Fibroblast of the aortic adventitia (primary cell): Measurements from ENCODE around the gene TARP.

Source experiments
- DNase-seq: peaks from one replicate; pipeline ENCODE4 v3.0.0-alpha.2; 2010; ENCODE audit warnings: low read depth
- H3K4me3 ChIP-seq: 2 replicates; pipeline ENCODE4 v1.5.1; 2011; ENCODE audit warnings: low read depth, mild to moderate bottlenecking, control low read depth, low read length, moderate library complexity
- CTCF ChIP-seq: IDR thresholded peaks from 2 replicates; pipeline ENCODE4 v1.5.1; 2011; ENCODE audit warnings: mild to moderate bottlenecking, low read length, control low read depth, inconsistent platforms; ENCODE audit not compliant: insufficient read depth

Gene TARP

GRCh38 chr7:38318803-38319416, 45.5 kb upstream of the TARP start:
- H3K4me3 ChIP-seq = no peak overlapping the region
- DNase-seq = peak; percentile 85
- peak; percentile 78 for TF ChIP-seq CTCF

DNA sequence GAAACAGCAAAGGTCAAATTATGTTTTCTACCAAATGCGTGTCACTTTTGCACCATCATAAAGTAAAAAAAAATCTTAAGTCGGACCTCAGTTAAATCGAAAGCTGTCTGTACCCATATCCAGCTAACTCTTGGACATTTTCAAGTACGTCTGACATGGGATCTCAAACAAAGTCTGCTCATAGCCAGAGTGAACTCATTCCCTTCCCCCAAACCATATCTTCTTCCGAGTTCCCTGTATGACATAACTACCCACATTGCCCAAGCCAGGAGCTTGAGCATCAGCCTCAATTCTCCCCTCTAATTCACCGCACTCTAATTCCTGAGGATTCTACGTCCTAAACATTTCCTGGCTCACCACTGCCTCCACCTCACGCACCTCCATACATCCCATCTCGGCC, 44.8 kb upstream of the TARP start:
- no peak overlapping the region for H3K4me3 ChIP-seq
- TF ChIP-seq CTCF = no peak
- DNase-seq = no peak

GRCh38 chr7:38317515-38317914, 44.1 kb upstream of the TARP start:
- no peak for TF ChIP-seq CTCF
- no peak for DNase-seq
- H3K4me3 ChIP-seq = no peak overlapping the region

- no peak for DNase-seq
- H3K4me3 ChIP-seq = no peak overlapping the region
- TF ChIP-seq CTCF = no peak
Observed at GRCh38 chr7:38316733-38317360, 43.4 kb upstream of the TARP start.

DNA sequence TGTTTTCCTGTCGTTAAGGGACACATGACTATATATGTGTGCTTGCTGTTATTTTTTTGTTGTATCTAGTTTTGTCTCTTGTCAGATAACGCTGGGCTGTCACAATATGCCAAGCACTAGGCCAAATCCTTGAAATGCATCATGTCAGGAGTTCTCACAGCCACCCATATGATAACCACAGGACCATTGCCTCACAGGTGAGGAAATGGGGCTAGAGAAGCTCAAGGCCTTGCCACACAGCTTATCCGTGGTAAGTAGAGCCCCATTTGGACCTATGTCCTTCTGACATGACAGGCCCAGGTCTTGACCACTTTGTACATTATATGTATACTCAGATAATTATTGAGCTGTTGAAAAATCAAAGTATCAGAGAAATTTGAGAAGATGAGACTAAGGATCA, 42.0 kb upstream of the TARP start:
- no peak for DNase-seq
- H3K4me3 ChIP-seq = no peak overlapping the region
- no peak for TF ChIP-seq CTCF

DNA sequence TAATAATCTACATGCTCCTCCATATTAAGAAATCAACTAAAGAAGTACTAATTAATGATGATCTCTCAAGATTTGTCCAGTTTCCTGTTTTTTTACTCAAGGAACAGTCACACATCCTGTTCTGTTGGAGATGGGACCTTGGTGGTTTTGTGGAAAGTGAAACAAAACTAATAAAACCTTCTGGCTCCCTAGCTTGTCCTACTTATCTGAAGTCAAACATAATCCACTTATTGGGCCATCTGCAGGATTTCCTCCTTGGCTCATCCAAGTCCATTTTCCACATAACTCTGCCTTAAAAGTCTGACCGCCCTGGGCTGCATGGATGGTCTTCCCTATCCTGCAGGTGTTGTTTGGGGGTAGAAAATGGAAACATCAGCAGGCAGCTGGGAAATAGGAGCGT, 39.4 kb upstream of the TARP start:
- H3K4me3 ChIP-seq = no peak overlapping the region
- TF ChIP-seq CTCF = no peak
- no peak for DNase-seq
